Fibroblast of lung (primary cell): Measurements from ENCODE around the gene MINK1. TPM values are rescaled to one million over a fixed set of nuclear protein-coding genes. Genes with fewer than 3 reads are reported as not detected.

Experiments used
- DNase-seq, 2 donors: peaks; one replicate each; pipeline versions ENCODE4 v3.0.0 to v3.0.0-alpha.2; 2010; ENCODE audit warnings: low read depth in 2 of 2
- H2AFZ ChIP-seq: 2 replicates; pipeline ENCODE4 v1.5.1; 2012; ENCODE audit warnings: low read length, control low read depth, inconsistent platforms
- H3K27ac ChIP-seq: 2 replicates; pipeline ENCODE4 v1.5.1; 2011; ENCODE audit warnings: low read length, control low read depth; ENCODE audit not compliant: insufficient read depth
- H3K27me3 ChIP-seq: 2 replicates; pipeline ENCODE4 v1.5.1; 2011; ENCODE audit warnings: mild to moderate bottlenecking, low read length; ENCODE audit not compliant: control insufficient read depth, insufficient read depth
- H3K36me3 ChIP-seq: 2 replicates; pipeline ENCODE4 v1.5.1; 2011; ENCODE audit warnings: low read length; ENCODE audit not compliant: control insufficient read depth, insufficient read depth
- H3K4me1 ChIP-seq: 2 replicates; pipeline ENCODE4 v1.5.1; 2011; ENCODE audit warnings: low read length; ENCODE audit not compliant: control insufficient read depth, insufficient read depth; ENCODE audit errors: extremely low read depth
- H3K4me2 ChIP-seq: 2 replicates; pipeline ENCODE4 v1.5.1; 2011; ENCODE audit warnings: low read length, control low read depth; ENCODE audit not compliant: insufficient read depth; ENCODE audit errors: extremely low read depth
- H3K4me3 ChIP-seq, 4 experiments: fragments of 200-600 bp in 1 of 4; sonication (generic) in 1 of 4; replicated peaks in 1 of 4; 2 replicates each; pipeline ENCODE4 v1.5.1; 2011 to 2016; ENCODE audit warnings: low read length in 4 of 4, low read depth in 3 of 4, mild to moderate bottlenecking in 3 of 4, control low read depth in 2 of 4, inconsistent platforms in 1 of 4, mixed read lengths in 1 of 4; ENCODE audit not compliant: insufficient read depth in 1 of 4; ENCODE audit errors: control extremely low read depth in 1 of 4
- H3K79me2 ChIP-seq: 2 replicates; pipeline ENCODE4 v1.5.1; 2012; ENCODE audit warnings: mild to moderate bottlenecking, low read length, inconsistent platforms; ENCODE audit not compliant: control insufficient read depth, insufficient read depth
- H3K9ac ChIP-seq: 2 replicates; pipeline ENCODE4 v1.5.1; 2011; ENCODE audit warnings: mild to moderate bottlenecking, low read length, control low read depth; ENCODE audit not compliant: insufficient read depth
- H3K9me3 ChIP-seq: 2 replicates; pipeline ENCODE4 v1.5.1; 2012; ENCODE audit warnings: low read depth, low read length; ENCODE audit not compliant: control insufficient read depth, insufficient read depth
- H4K20me1 ChIP-seq: 2 replicates; pipeline ENCODE4 v1.5.1; 2011; ENCODE audit warnings: low read length; ENCODE audit not compliant: control insufficient read depth, insufficient read depth; ENCODE audit errors: extremely low read depth
- CTCF ChIP-seq, 2 donors: IDR thresholded peaks in 1 of 2; conservative IDR thresholded peaks in 1 of 2; 1 replicate in 1 of 2; 2 replicates in 1 of 2; pipeline ENCODE4 v1.5.1; 2011 to 2012; ENCODE audit warnings: low read length in 2 of 2, control low read depth in 1 of 2, inconsistent platforms in 1 of 2, low read depth in 1 of 2, mild to moderate bottlenecking in 1 of 2
- EZH2 ChIP-seq: IDR thresholded peaks from 2 replicates; pipeline ENCODE4 v1.5.1; 2012; ENCODE audit warnings: low read length, control low read depth, mild to moderate bottlenecking; ENCODE audit errors: missing control alignments
- polyA plus RNA-seq, 2 donors: library from polyadenylated mRNA; depleted of rRNA in 1 of 2; stranded (reverse) in 1 of 2; unstranded in 1 of 2; fragments of >200 nt; gene quantifications; 2 replicates each; pipeline ENCODE4 v1.2.1, GENCODE V29; 2011 to 2012; ENCODE audit warnings: missing spikeins in 1 of 2
- total RNA-seq: library from RNA; depleted of rRNA; stranded (reverse); fragments of >200 nt; gene quantifications from 2 replicates; pipeline ENCODE4 v1.2.1, GENCODE V29; 2014

The MINK1 gene
- total and polyA plus RNA-seq, 2 donors (not counting 1 experiment from before 2014, with no cell fraction given) = 27.2 to 28.6 TPM

- TF ChIP-seq EZH2 = no peak
- no peak for TF ChIP-seq CTCF (conservative IDR thresholded peaks at IDR 0.05 in 1 of 2, IDR thresholded peaks at IDR 0.05 in 1 of 2; ENCODE audit: low read depth in 1 of 2, low read length in 2 of 2)
- peaks cover 50% of the 10 kb centered on the region for H3K79me2 ChIP-seq
- no peaks in the 10 kb centered on the region for H4K20me1 ChIP-seq
- no peak for DNase-seq
- H3K9me3 ChIP-seq = no peaks in the 10 kb centered on the region
- H3K4me2 ChIP-seq = peak overlapping the region; percentile 100
- no peaks in the 10 kb centered on the region for H3K27me3 ChIP-seq
- peak overlapping the region; percentile 76 to 93 (median 81) for H3K4me3 ChIP-seq
- no peak overlapping the region for H2AFZ ChIP-seq
- H3K27ac ChIP-seq = peak overlapping the region; percentile 89
- peaks cover 26% of the 10 kb centered on the region for H3K36me3 ChIP-seq
- H3K9ac ChIP-seq = peak overlapping the region; percentile 65
- H3K4me1 ChIP-seq = peaks cover 19% of the 10 kb centered on the region
Measured at GRCh38 chr17:4938688-4939545, 105.8 kb downstream of the MINK1 start.

DNA sequence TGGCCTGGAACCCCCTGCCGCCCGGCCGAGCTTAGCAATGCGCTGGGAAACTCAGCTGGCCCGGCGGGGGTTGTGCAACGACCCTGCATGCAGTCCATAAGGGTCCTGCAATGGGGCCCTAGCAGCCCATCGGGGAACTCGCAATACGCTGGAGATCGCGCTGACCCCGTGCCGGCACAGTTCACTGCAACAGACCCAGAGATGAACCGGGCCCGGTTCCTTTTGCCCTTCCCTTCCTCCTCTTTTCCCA is 106.3 kb downstream of the MINK1 start:
- Histone ChIP-seq H3K79me2 (peaks cover 56% of the 10 kb centered on the region), H3K4me1 (peaks cover 20% of the 10 kb centered on the region), H3K9ac (peak overlapping the region; percentile 65), H4K20me1 (no peaks in the 10 kb centered on the region), H3K4me3 (peak overlapping the region; percentile 76 to 93 (median 81)), H2AFZ (no peak overlapping the region), H3K9me3 (no peaks in the 10 kb centered on the region), H3K27ac (peak overlapping the region; percentile 89), H3K4me2 (peak overlapping the region; percentile 100), H3K27me3 (no peaks in the 10 kb centered on the region), H3K36me3 (peaks cover 29% of the 10 kb centered on the region)
- DNase-seq = no peak
- TF ChIP-seq CTCF (conservative IDR thresholded peaks at IDR 0.05 in 1 of 2, IDR thresholded peaks at IDR 0.05 in 1 of 2; ENCODE audit: low read depth in 1 of 2, low read length in 2 of 2) = no peak
- TF ChIP-seq EZH2 = no peak

GRCh38 chr17:4939796-4940554 is 106.8 kb downstream of the MINK1 start, which contains the start of the genes RNF167 and SLC25A11:
TSS of gene RNF167 (plus strand) at chr17:4940268. CDS start at chr17:4940910, 642 bp downstream.
TSS of gene SLC25A11 (minus strand) at chr17:4940046. CDS start at chr17:4939910, 136 bp downstream.
- no peaks in the 10 kb centered on the region for H3K9me3 ChIP-seq
- H4K20me1 ChIP-seq = no peaks in the 10 kb centered on the region
- peak within 1 kb of the TSS; percentile 89 for H3K27ac ChIP-seq
- peaks cover 25% of the 10 kb centered on the region for H3K4me1 ChIP-seq
- H3K4me2 ChIP-seq = peak within 1 kb of the TSS; percentile 100
- no peaks in the 10 kb centered on the region for H3K27me3 ChIP-seq
- DNase-seq = peak; percentile 99 to 100
- peaks cover 61% of the 10 kb centered on the region for H3K79me2 ChIP-seq
- H3K36me3 ChIP-seq = peaks cover 34% of the 10 kb centered on the region
- H3K9ac ChIP-seq = peak within 1 kb of the TSS; percentile 78
- peak within 1 kb of the TSS; percentile 79 for H2AFZ ChIP-seq
- peak within 1 kb of the TSS; percentile 77 to 93 (median 83) for H3K4me3 ChIP-seq
- no peak for TF ChIP-seq CTCF (conservative IDR thresholded peaks at IDR 0.05 in 1 of 2, IDR thresholded peaks at IDR 0.05 in 1 of 2; ENCODE audit: low read depth in 1 of 2, low read length in 2 of 2)
- no peak for TF ChIP-seq EZH2
